Measurements from ENCODE around the gene ANXA6. TPM values are rescaled to one million over a fixed set of nuclear protein-coding genes. Genes with fewer than 3 reads are reported as not detected.

ANXA6 gene
- total and polyA plus RNA-seq, 4 experiments from 2014 or later, result 229 to 342 (median 324) TPM

GRCh38 chr5:151155775-151156506 lies 1.6 kb downstream of the ANXA6 start:
- Mint-ChIP-seq H3K27me3 (no peaks in the 10 kb centered on the region), H3K4me3 (peak overlapping the region; percentile 91 to 99 (median 97)), H3K4me1 (peaks cover 53 to 89% (median 65%) of the 10 kb centered on the region in 4 donors), H3K9me3 (no peaks in the 10 kb centered on the region), H3K27ac (peak overlapping the region; percentile 93 to 99 (median 97)), H3K36me3 (peaks cover 10 to 46% of the 10 kb centered on the region in 2 donors)
- H3K27me3 ChIP-seq (ENCODE audit: insufficient read depth, low read length), result no peaks in the 10 kb centered on the region
- intact Hi-C loops (cut with micrococcal nuclease), result loop anchor here (1.0 to 10.0 kb wide), 10 partner anchors 15 to 744 kb away; partner anchors contain the start of genes CD74, G3BP1, GM2A and TNIP1
- POLR2A ChIA-PET (ENCODE audit: partially characterized antibody), result interaction anchor here (1.0 to 13.9 kb wide), 7 partner anchors 9 to 97 kb away, joined by 3 to 249 read pairs (median 12); partner anchors contain the start of genes CCDC69, GM2A and TNIP1
- CTCF ChIA-PET (ENCODE audit: partially characterized antibody), result interaction anchor here (40.5 to 50.2 kb wide), 2 partner anchors 3 to 23 kb away, joined by 2066 read pairs; partner anchors contain the start of gene ANXA6
- peak overlapping the region; percentile 84 for H3K27ac ChIP-seq (ENCODE audit: low read depth, low read length)
- no peaks in the 10 kb centered on the region for H3K9me3 ChIP-seq (ENCODE audit: control insufficient read depth in 1 of 2, low read length in 2 of 2)
- H3K4me3 ChIP-seq (ENCODE audit: low read length in 2 of 2), result peak overlapping the region; percentile 80 to 90
- DNase-seq, result no peak
- no peaks in the 10 kb centered on the region for H3K36me3 ChIP-seq (ENCODE audit: insufficient read depth, low read length)
- H3K4me1 ChIP-seq (ENCODE audit: insufficient read depth, low read length), result peaks cover 72% of the 10 kb centered on the region

GRCh38 chr5:151154931-151155774 lies 2.4 kb downstream of the ANXA6 start:
- H3K27ac Mint-ChIP-seq, result peak overlapping the region; percentile 93 to 99 (median 97)
- peak overlapping the region; percentile 84 for H3K27ac ChIP-seq (ENCODE audit: low read depth, low read length)
- H3K4me3 Mint-ChIP-seq, result peak overlapping the region; percentile 91 to 99 (median 97)
- no peaks in the 10 kb centered on the region for H3K27me3 ChIP-seq (ENCODE audit: insufficient read depth, low read length)
- DNase-seq, result peak; percentile 66 to 84 (median 76)
- intact Hi-C loops (cut with micrococcal nuclease), result loop anchor here (1.0 to 10.0 kb wide), 5 partner anchors 14 to 743 kb away; partner anchors contain the start of genes CD74 and G3BP1
- peaks cover 10 to 48% of the 10 kb centered on the region in 2 donors for H3K36me3 Mint-ChIP-seq
- H3K36me3 ChIP-seq (ENCODE audit: insufficient read depth, low read length), result no peaks in the 10 kb centered on the region
- no peaks in the 10 kb centered on the region for H3K9me3 Mint-ChIP-seq
- peaks cover 80% of the 10 kb centered on the region for H3K4me1 ChIP-seq (ENCODE audit: insufficient read depth, low read length)
- no peaks in the 10 kb centered on the region for H3K27me3 Mint-ChIP-seq
- ChIA-PET CTCF (ENCODE audit: partially characterized antibody) (interaction anchor here (40.5 to 50.2 kb wide), 2 partner anchors 2 to 22 kb away, joined by 2066 read pairs; partner anchors contain the start of gene ANXA6), POLR2A (ENCODE audit: partially characterized antibody) (interaction anchor here (1.0 to 13.9 kb wide), 8 partner anchors 9 to 372 kb away, joined by 3 to 249 read pairs (median 12); partner anchors contain the start of genes CCDC69, GM2A and TNIP1)
- peak overlapping the region; percentile 80 to 90 for H3K4me3 ChIP-seq (ENCODE audit: low read length in 2 of 2)
- no peaks in the 10 kb centered on the region for H3K9me3 ChIP-seq (ENCODE audit: control insufficient read depth in 1 of 2, low read length in 2 of 2)
- peaks cover 59 to 89% (median 70%) of the 10 kb centered on the region in 4 donors for H3K4me1 Mint-ChIP-seq

- peak overlapping the region; percentile 84 for H3K27ac ChIP-seq (ENCODE audit: low read depth, low read length)
Measured at GRCh38 chr5:151153766-151154272, 3.8 kb downstream of the ANXA6 start.

GRCh38 chr5:151153300-151153699 lies 4.3 kb downstream of the ANXA6 start:
- ChIA-PET CTCF (ENCODE audit: partially characterized antibody) (interaction anchor here (40.5 to 50.2 kb wide), 2 partner anchors 0 to 20 kb away, joined by 2066 read pairs; partner anchors contain the start of gene ANXA6), POLR2A (ENCODE audit: partially characterized antibody) (interaction anchor here (0.9 to 13.9 kb wide), 4 partner anchors 11 to 68 kb away, joined by 3 to 249 read pairs (median 104); no protein-coding TSS in a partner anchor)
- Mint-ChIP-seq H3K4me3 (peak overlapping the region; percentile 74 to 99 (median 97)), H3K4me1 (peaks cover 60 to 95% (median 74%) of the 10 kb centered on the region in 4 donors), H3K36me3 (peaks cover 14 to 56% of the 10 kb centered on the region in 2 donors), H3K27me3 (no peaks in the 10 kb centered on the region), H3K9me3 (no peaks in the 10 kb centered on the region), H3K27ac (peak overlapping the region; percentile 93 to 99 (median 97))
- H3K36me3 ChIP-seq (ENCODE audit: insufficient read depth, low read length), result no peaks in the 10 kb centered on the region
- no peak overlapping the region for H3K4me3 ChIP-seq (ENCODE audit: low read length in 2 of 2)
- intact Hi-C loops (cut with micrococcal nuclease), result loop anchor here (10.0 kb wide), 2 partner anchors 162 to 698 kb away; no protein-coding TSS in a partner anchor
- H3K27me3 ChIP-seq (ENCODE audit: insufficient read depth, low read length), result no peaks in the 10 kb centered on the region
- peaks cover 90% of the 10 kb centered on the region for H3K4me1 ChIP-seq (ENCODE audit: insufficient read depth, low read length)
- no peaks in the 10 kb centered on the region for H3K9me3 ChIP-seq (ENCODE audit: control insufficient read depth in 1 of 2, low read length in 2 of 2)
- H3K27ac ChIP-seq (ENCODE audit: low read depth, low read length), result peak overlapping the region; percentile 84
- no peak for DNase-seq

More at GRCh38 chr5:151153766-151154272, 3.8 kb downstream of the ANXA6 start:
- DNase-seq, result peak in 1 of 5 donors; percentile 68
- no peaks in the 10 kb centered on the region for H3K9me3 ChIP-seq (ENCODE audit: control insufficient read depth in 1 of 2, low read length in 2 of 2)
- no peaks in the 10 kb centered on the region for H3K27me3 ChIP-seq (ENCODE audit: insufficient read depth, low read length)
- H3K36me3 ChIP-seq (ENCODE audit: insufficient read depth, low read length), result no peaks in the 10 kb centered on the region
- H3K9me3 Mint-ChIP-seq, result no peaks in the 10 kb centered on the region
- H3K27ac Mint-ChIP-seq, result peak overlapping the region; percentile 93 to 99 (median 97)
- H3K4me3 Mint-ChIP-seq, result peak overlapping the region; percentile 74 to 99 (median 97)
- peak overlapping the region in 1 of 2 donors; percentile 8 for H3K4me3 ChIP-seq (ENCODE audit: low read length in 2 of 2)
- H3K4me1 ChIP-seq (ENCODE audit: insufficient read depth, low read length), result peaks cover 90% of the 10 kb centered on the region
- intact Hi-C loops (cut with micrococcal nuclease), result loop anchor here (10.0 kb wide), 2 partner anchors 161 to 699 kb away; no protein-coding TSS in a partner anchor
- ChIA-PET POLR2A (ENCODE audit: partially characterized antibody) (interaction anchor here (0.7 to 13.9 kb wide), 6 partner anchors 9 to 370 kb away, joined by 3 to 249 read pairs (median 10); partner anchors contain the start of gene TNIP1), CTCF (ENCODE audit: partially characterized antibody) (interaction anchor here (40.5 to 50.2 kb wide), 2 partner anchors 0 to 21 kb away, joined by 2066 read pairs; partner anchors contain the start of gene ANXA6)
- peaks cover 10 to 51% of the 10 kb centered on the region in 2 donors for H3K36me3 Mint-ChIP-seq
- H3K4me1 Mint-ChIP-seq, result peaks cover 61 to 95% (median 74%) of the 10 kb centered on the region in 4 donors
- no peaks in the 10 kb centered on the region for H3K27me3 Mint-ChIP-seq

GRCh38 chr5:151151793-151152192 lies 5.8 kb downstream of the ANXA6 start:
- CTCF ChIA-PET (ENCODE audit: partially characterized antibody), result interaction anchor here (1.9 to 50.2 kb wide), 3 partner anchors 2 to 62 kb away, joined by 8 to 2066 read pairs (median 2066); partner anchors contain the start of gene ANXA6
- no peaks in the 10 kb centered on the region for H3K9me3 ChIP-seq (ENCODE audit: control insufficient read depth in 1 of 2, low read length in 2 of 2)
- Mint-ChIP-seq H3K27me3 (no peaks in the 10 kb centered on the region), H3K9me3 (no peaks in the 10 kb centered on the region), H3K4me1 (peaks cover 71 to 100% (median 84%) of the 10 kb centered on the region in 4 donors), H3K36me3 (peaks cover 23 to 64% of the 10 kb centered on the region in 2 donors), H3K27ac (peak overlapping the region; percentile 94 to 99 (median 96)), H3K4me3 (peak overlapping the region; percentile 60 to 98 (median 86))
- H3K4me1 ChIP-seq (ENCODE audit: insufficient read depth, low read length), result peaks cover 100% of the 10 kb centered on the region
- H3K27me3 ChIP-seq (ENCODE audit: insufficient read depth, low read length), result no peaks in the 10 kb centered on the region
- H3K4me3 ChIP-seq (ENCODE audit: low read length in 2 of 2), result peak overlapping the region; percentile 1 to 38
- H3K36me3 ChIP-seq (ENCODE audit: insufficient read depth, low read length), result peaks cover 11% of the 10 kb centered on the region
- intact Hi-C loops (cut with micrococcal nuclease), result loop anchor here (10.0 kb wide), 2 partner anchors 163 to 697 kb away; no protein-coding TSS in a partner anchor
- POLR2A ChIA-PET (ENCODE audit: partially characterized antibody), result interaction anchor here (1.4 to 13.9 kb wide), 4 partner anchors 9 to 62 kb away, joined by 3 to 249 read pairs (median 104); no protein-coding TSS in a partner anchor
- peak overlapping the region; percentile 84 for H3K27ac ChIP-seq (ENCODE audit: low read depth, low read length)
- no peak for DNase-seq

- no peaks in the 10 kb centered on the region for H3K27me3 Mint-ChIP-seq
- Histone ChIP-seq H3K36me3 (ENCODE audit: insufficient read depth, low read length) (peaks cover 16% of the 10 kb centered on the region), H3K9me3 (ENCODE audit: control insufficient read depth in 1 of 2, low read length in 2 of 2) (no peaks in the 10 kb centered on the region), H3K27me3 (ENCODE audit: insufficient read depth, low read length) (no peaks in the 10 kb centered on the region), H3K4me3 (ENCODE audit: low read length in 2 of 2) (peak overlapping the region; percentile 1 to 38), H3K27ac (ENCODE audit: low read depth, low read length) (peak overlapping the region; percentile 84), H3K4me1 (ENCODE audit: insufficient read depth, low read length) (peaks cover 100% of the 10 kb centered on the region)
- POLR2A ChIA-PET (ENCODE audit: partially characterized antibody), result interaction anchor here (1.4 to 13.9 kb wide), 11 partner anchors 9 to 72 kb away, joined by 3 to 249 read pairs (median 10); partner anchors contain the start of gene CCDC69
- no peaks in the 10 kb centered on the region for H3K9me3 Mint-ChIP-seq
- DNase-seq, result no peak
- H3K4me1 Mint-ChIP-seq, result peaks cover 74 to 100% (median 87%) of the 10 kb centered on the region in 4 donors
- H3K27ac Mint-ChIP-seq, result peak overlapping the region; percentile 94 to 99 (median 96)
- H3K4me3 Mint-ChIP-seq, result peak overlapping the region; percentile 60 to 98 (median 86)
- intact Hi-C loops (cut with micrococcal nuclease), result loop anchor here (10.0 kb wide), 2 partner anchors 164 to 696 kb away; no protein-coding TSS in a partner anchor
- CTCF ChIA-PET (ENCODE audit: partially characterized antibody), result interaction anchor here (1.2 to 50.2 kb wide), 5 partner anchors 2 to 100 kb away, joined by 7 to 2066 read pairs (median 8); partner anchors contain the start of gene ANXA6
- H3K36me3 Mint-ChIP-seq, result peaks cover 28 to 66% of the 10 kb centered on the region in 2 donors
Measured at GRCh38 chr5:151151263-151151660, 6.3 kb downstream of the ANXA6 start.
